NCI-H146 treated with DMSO at 0.1 percent for 48 hours (cell line): ENCODE measurements around the gene NISCH.
"Not testable (repeated sequence)": the region's sequence is repeated elsewhere in the genome, so short reads cannot be mapped to it uniquely, and the experiment has no call there.

Experiments used
- DNase-seq: peaks from one replicate; lab custom pipeline; 2025; ENCODE audit not compliant: unreplicated experiment; lab: John Stamatoyannopoulos, UW

NISCH gene

DNA sequence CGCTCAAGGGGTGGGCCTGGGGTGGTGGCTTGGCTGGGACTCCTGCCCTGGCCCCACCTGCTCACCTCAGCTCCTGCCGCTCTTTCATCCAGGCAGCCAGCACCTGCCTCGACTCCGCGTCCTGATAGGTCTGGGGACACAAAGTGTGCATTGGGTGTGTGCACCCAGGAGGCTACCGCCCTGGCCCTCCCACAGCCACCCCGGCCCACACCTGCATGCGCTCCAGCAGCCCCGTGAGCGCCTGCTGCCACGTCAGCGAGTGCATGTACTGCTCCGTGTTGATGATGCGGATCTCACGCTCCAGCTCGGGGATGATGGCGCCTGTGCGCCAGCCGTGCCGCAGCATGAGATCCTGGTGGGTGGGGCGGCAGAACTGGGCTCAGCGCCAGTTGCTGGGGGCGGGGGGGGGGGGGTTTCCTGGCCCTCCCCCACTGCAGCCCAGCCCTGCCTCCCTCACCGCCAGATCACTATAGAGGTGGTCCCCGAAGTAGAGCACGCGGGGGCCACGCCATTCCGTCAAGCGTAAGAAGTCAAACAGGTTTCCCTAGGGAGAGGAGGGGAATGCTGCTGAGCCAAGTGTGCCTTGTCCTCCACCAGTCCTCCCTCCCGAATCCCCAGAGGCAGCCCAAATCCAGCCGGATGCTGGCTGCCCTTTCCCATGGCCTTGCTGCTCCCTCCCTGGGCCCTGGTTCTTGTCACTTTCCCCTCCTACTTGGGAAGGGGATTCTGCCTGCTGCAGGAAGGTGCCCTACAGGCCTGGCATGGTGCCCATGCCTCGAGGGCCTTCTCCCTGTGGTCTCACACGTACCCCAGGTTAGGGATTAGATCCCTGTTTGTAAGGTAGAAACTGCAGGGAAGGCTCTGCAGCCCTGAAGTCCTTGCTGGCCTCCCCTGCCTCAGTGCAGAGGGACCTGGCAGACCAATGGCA lies 69.6 kb downstream of the NISCH start:
- no peak for DNase-seq

DNA sequence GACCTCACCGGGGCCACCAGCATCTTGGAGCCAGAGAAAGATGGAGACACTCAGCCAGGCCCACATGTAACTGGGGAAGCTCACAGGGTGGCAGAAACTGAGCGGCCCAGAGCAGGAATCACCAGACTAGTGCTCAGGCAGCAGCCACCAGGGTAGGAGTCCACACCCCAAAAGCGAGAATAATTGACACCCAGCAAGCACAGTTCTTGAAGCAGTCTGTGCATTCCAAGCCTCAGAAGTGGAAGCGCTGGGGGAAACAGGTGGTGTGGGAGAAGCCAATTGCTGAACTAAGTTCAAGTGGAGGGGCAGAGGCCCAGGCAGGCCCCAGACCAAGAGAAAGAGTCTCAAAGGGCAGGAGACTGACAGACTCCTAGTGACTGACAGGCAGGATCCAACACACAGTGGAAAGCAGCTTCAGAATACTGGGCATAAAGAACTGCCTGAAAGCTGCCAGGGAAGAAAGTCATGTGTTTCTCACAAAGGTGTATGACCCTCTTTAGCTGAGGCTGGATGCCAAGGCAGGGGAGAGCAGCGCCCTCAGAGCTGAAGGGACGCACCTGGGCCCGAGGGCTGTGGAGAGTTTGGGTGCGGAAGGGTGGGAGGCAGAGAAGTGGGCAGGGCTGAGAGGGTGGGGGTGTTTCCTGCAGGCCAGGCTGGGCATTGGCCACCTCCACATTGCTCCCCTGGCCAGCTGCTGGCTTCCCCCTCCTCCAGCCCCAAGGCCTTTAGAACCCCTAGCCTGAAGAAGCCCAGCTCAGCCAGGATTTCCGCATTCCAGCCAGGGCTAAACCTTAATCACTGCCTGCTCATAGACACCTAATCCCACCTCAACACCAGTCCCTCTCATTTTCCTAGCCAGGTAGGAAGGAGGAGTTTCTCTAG lies 70.5 kb downstream of the NISCH start:
- no peak for DNase-seq

DNA sequence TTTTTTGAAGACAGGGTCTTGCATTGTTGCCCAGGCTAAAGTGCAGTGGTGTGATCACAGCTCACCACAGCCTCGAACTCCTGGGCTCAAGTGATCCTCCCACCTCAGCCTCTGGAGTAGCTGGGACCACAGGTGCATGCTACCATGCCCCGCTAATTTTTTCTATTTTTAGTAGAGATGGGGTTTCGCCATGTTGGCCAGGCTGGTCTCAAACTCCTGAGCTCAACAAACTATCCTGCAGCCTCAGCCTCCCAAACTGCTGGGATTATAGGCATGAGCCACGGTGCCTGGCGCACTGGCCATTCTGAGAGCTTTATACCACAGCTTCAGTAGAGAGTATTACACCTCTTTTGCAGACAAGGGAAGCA lies 71.3 kb downstream of the NISCH start:
- DNase-seq: not testable (repeated sequence)

DNA sequence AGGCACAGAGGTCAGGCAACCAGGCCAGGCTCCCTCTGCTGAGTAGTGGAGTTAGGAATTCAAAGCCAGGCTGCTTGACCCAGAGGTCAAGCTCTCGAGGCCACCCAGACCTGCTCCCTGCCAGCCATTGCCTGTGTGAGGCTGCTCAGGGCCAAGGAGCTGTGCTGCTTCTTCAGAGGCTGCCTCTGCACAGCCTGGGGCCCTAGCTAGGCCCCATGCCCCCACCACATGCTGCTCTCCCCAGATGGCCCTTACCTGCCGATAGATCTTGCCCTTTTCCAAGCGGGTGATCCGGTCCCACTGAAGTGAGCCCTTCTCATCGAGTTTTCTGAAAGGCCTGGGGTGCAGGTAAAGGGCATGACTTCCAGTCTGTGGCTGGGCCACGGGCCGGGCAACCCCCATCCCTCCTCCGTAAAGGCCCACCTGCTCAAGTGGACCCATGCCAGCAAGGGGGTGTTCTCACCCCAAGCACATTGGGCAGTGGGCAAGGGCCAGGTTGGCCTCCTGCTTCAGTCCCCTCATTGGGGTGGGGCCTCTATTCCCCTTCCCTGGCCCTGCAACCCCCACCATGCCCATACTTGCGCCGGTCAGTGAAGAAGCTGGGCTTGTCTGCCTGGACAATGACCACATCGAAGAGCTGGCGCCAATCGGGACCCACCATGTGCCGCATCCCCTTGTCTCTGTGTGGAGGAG lies 71.8 kb downstream of the NISCH start:
- no peak for DNase-seq

- DNase-seq: no peak
Measured at GRCh38 chr3:52527732-52528585, 72.6 kb downstream of the NISCH start.

DNA sequence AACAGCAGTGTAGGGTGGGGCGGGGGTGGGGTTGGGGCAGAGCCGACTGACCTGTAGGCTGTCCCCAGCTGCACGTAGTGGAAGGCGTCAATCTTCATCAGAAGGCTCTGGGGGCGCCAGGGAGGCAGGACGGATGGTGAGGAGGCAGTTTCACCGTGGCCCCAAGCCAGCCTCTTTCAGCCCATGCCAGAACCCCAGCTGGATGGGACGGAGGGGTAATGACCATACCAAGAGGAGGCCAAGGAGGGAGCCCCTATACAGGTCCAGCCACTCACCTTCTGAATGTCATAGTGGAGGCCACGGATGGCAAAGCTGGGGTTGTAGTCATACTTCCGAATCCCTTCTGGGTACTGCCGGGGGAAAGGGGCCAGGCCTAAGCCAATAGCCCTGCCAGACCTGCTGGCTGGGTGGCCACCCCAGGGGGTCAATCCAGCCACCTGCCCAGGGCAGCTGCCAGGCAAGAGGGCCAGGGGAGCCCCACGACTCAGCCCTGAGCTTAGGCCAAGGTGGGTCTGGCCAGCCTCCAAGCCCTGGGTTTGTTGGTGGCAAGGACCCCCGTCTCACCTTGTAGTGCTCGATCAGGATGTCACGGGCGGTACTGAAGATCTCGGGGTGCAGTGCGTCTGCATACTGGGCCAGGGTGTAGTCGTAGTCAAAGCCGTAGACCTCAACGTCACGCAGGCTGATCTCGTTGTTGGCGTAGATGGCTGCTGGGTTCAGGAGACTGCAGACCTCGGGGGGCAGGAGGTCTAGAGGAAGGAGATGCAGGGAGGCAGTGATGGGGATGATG lies 73.4 kb downstream of the NISCH start:
- DNase-seq: no peak

DNA sequence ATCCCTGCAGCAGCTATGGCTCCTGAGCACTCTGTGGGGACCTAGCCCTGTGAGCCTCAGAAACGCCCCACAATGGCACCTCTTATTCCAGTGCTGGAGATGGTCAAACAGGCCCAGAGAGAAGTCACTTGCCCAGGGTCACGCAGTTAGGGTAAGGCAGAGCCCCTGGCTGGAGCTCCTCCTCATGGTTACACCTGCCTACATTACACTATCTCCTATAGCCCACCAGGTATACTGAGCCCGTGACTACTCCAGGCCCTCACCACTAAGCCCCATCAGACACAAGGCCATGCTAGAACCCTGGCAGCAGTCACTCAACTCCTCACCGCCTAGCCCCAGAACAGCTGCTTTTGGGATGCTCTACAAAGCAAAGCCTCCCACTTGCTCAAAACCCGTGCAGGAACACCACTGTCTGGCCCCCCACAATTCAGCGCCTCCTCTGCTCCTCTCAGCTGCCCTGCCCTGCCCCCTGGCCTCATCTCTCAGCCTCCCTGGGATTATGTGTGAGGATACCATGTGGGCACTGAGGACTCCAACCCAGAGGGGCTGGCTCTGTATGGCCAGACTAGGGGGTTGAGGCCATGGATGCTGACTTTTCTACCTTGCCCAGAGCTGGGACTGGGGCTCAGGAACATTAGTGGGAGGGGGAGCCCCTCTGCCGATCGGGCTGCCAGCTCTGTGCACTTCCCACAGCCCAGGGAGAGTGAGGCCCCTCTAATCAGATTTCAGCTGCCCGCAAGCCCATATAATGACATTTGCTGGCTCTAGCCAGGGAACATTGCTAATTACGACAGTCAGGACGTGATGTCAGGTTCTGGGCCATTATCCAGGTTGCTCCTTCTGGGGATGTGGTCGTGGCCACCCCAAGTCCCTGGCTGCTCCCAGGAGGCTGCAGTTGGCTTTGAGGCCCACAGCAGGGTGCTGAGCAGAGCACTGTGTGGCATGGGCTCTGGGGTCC lies 74.3 kb downstream of the NISCH start:
- no peak for DNase-seq

DNA sequence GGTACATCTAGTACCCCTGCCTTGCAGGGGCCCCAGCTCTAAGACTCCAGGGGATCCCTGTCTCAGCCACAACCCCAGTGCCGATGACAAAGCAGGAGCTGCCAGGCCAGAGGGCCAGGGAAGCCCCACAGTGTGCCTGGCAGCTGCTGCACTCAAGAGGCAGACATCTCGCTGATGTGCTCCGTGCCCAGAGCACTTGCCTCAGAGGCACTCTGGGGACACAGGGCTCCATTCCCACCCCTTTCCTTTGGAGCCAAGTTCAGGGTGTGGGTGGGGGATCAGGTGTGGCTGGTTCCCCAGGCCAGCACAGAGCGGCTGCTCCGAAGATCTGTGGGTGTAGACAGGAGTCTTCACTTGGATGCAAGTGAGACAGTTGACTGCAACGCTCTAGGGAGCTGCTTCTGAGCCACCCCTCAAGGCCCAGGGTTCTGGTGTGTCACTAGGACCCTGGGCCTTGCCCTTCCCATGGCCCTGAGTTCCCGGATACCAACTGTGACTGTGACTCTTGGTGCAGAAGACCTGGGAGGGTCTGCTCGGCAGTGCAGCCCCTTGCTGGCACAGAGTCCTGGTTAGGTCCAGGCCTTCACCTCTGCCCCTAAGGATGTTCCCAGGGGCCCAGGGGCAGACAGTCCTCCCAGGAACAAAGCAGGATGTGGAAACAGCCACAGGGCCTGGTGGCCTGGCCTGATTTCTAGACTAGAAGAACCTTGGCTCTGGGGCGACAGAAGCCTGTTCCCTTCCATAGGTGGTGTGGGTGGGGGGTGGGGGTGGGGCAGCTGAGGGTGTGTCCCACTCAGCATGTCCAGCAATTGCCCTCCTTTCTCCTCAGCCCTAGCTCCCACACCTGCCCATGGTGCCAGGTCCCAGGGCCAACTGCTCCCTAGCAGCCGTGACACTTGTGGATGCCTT lies 75.8 kb downstream of the NISCH start:
- no peak for DNase-seq

- DNase-seq: no peak
Measured at GRCh38 chr3:52531860-52532516, 76.6 kb downstream of the NISCH start.

- DNase-seq: no peak
Measured at GRCh38 chr3:52532517-52532837, 77.1 kb downstream of the NISCH start.

GRCh38 chr3:52532838-52533622 lies 77.6 kb downstream of the NISCH start:
- DNase-seq: no peak

- DNase-seq: no peak
Measured at GRCh38 chr3:52533623-52534280, 78.3 kb downstream of the NISCH start, which contains the start of gene NT5DC2. NT5DC2 (minus strand) TSS chr3:52533857; CDS start chr3:52533737, 120 bp downstream.

DNA sequence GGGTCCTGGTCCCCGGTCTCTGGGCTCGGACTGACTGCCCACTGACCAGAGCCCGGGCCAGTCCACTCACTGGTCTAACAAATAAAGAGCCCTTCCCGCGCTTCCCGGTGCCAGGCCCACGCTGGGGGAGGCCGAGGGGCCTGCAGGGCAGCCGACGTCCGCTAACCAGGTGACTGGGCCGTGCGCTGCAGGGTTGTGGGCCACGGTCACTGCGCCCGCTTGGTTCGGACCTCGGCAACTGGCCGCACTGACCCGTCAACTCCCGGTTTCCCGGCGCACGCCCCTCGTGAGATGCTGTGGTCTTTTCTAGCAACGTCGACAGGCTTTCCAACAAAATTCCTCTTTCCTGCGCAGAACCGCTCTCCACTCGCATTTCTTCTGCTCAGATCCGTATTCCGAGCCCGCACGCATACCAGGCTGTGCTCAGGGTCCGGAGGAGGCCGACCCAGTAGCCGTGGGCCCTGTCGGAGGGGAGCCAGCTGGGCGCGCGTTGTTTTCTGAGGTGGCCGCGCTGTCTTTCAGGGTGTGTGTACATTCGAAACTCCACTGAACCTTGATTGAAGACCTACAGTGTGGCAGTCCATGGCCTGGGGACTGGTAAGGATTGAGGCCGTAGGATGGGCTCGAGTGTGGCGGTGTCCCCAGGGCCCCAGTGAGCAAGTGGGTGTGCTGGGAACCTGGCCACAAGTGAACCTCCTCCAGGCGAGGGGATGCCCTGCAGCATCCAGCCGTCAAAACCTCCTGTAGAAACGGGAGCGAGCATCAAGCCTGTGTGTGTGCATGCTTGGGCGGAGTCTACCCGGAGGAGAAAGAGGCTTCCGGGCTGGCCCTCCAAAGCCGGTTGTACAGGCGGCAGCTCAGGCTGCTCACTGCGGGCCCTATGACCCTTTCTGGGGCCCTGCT lies 79.1 kb downstream of the NISCH start:
- DNase-seq: no peak

GRCh38 chr3:52535411-52536111 lies 80.2 kb downstream of the NISCH start:
- no peak for DNase-seq
